ENCODE results near the gene PTPRF.

Gene PTPRF

DNA sequence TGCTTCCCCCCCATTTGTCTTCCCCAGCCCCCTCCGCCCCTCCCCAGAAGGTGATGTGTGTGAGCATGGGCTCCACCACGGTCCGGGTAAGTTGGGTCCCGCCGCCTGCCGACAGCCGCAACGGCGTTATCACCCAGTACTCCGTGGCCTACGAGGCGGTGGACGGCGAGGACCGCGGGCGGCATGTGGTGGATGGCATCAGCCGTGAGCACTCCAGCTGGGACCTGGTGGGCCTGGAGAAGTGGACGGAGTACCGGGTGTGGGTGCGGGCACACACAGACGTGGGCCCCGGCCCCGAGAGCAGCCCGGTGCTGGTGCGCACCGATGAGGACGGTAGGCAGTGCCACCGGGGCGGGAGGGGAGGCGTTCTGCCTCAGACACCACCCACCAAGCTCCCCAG lies 67.0 kb downstream of the PTPRF start:
- H3K27ac ChIP-seq = no peak overlapping the region
- TF ChIP-seq, protein P1, sequence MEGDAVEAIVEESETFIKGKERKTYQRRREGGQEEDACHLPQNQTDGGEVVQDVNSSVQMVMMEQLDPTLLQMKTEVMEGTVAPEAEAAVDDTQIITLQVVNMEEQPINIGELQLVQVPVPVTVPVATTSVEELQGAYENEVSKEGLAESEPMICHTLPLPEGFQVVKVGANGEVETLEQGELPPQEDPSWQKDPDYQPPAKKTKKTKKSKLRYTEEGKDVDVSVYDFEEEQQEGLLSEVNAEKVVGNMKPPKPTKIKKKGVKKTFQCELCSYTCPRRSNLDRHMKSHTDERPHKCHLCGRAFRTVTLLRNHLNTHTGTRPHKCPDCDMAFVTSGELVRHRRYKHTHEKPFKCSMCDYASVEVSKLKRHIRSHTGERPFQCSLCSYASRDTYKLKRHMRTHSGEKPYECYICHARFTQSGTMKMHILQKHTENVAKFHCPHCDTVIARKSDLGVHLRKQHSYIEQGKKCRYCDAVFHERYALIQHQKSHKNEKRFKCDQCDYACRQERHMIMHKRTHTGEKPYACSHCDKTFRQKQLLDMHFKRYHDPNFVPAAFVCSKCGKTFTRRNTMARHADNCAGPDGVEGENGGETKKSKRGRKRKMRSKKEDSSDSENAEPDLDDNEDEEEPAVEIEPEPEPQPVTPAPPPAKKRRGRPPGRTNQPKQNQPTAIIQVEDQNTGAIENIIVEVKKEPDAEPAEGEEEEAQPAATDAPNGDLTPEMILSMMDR (IDR thresholded peaks at IDR 0.05) = no peak
- no peak for TF ChIP-seq ZFX (IDR thresholded peaks at IDR 0.05; ENCODE audit: borderline replicate concordance)

DNA sequence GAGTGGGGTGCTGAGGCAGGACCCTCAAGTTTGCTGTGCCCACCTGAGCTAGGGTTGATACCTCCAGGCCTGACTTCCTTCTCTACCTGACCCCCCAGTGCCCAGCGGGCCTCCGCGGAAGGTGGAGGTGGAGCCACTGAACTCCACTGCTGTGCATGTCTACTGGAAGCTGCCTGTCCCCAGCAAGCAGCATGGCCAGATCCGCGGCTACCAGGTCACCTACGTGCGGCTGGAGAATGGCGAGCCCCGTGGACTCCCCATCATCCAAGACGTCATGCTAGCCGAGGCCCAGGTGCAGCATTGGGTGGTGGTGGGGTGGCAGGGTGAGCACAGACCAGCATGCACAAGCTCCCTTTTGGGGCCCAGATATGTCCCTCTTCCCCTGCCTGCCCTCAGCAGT lies 67.9 kb downstream of the PTPRF start:
- TF ChIP-seq, protein P1 (IDR thresholded peaks at IDR 0.05) = no peak
- TF ChIP-seq ZFX (IDR thresholded peaks at IDR 0.05; ENCODE audit: borderline replicate concordance) = no peak
- no peak overlapping the region for H3K27ac ChIP-seq

DNA sequence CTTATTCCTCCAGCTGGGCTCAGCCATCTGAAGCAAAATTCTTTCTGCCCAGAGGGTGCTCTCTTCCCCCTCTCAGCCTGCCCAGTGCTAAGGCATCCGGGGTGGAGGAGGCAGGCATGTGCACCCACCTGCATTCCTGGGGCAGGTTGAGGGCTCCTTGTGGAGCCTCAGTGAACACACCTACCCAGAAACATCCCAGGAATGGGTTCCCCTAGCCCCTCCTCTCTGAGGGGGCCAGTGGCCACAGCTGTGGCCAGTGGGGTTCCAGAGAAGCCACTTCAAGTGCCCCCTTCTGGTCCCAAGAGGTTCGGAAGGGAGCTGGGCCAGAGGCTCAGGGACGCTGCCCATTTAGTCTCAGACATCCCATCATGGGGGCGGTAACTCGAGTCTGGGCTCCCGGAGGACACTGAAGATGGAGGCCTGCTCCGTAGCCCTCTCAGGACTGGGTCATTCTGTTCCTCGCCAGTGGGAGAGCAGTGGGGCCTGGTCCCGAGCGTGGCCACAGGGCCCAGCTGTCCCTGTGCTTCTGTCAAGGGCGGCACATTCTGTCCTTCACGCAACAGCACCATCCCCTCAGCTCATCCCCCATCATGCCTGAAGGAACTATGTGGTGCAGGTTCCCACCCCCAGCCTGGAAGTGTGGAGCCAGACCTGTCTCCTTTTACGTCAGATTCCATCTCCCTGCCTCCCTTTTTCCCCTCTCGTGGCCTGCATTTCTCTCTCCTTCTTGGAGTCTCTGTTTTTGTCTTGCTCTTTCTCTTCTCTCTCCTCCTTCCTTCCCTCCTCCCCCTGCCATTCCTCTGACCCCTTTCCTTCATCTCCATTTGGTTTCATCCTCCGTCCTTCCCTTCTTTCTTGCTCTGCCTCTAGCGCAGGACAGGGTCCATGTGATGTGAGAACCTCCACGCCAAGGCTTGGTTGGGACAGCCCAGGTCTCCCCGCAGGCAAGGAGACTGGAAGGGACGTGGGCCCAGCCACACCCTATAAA lies 69.6 kb downstream of the PTPRF start:
- TF ChIP-seq ZFX (IDR thresholded peaks at IDR 0.05; ENCODE audit: borderline replicate concordance) = no peak
- TF ChIP-seq, protein P1 (IDR thresholded peaks at IDR 0.05) = no peak
- H3K27ac ChIP-seq = no peak overlapping the region

GRCh38 chr1:43602990-43603389 lies 72.3 kb downstream of the PTPRF start:
- H3K27ac ChIP-seq = no peak overlapping the region
- TF ChIP-seq ZFX (IDR thresholded peaks at IDR 0.05; ENCODE audit: borderline replicate concordance) = no peak
- TF ChIP-seq, protein P1 (IDR thresholded peaks at IDR 0.05) = no peak

- TF ChIP-seq, protein P1 (IDR thresholded peaks at IDR 0.05) = no peak
- no peak for TF ChIP-seq ZFX (IDR thresholded peaks at IDR 0.05; ENCODE audit: borderline replicate concordance)
- no peak overlapping the region for H3K27ac ChIP-seq
Measured at GRCh38 chr1:43604192-43604591, 73.5 kb downstream of the PTPRF start.

DNA sequence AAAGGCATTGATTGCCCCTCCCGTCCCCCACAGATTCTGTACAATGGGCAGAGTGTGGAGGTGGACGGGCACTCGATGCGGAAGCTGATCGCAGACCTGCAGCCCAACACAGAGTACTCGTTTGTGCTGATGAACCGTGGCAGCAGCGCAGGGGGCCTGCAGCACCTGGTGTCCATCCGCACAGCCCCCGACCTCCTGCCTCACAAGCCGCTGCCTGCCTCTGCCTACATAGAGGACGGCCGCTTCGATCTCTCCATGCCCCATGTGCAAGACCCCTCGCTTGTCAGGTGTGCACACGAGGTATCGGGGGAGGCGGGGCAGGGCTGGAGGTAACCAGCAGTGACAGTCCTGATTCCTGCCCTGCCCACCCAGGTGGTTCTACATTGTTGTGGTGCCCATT lies 74.5 kb downstream of the PTPRF start:
- TF ChIP-seq, protein P1 (IDR thresholded peaks at IDR 0.05) = no peak
- TF ChIP-seq ZFX (IDR thresholded peaks at IDR 0.05; ENCODE audit: borderline replicate concordance) = no peak
- H3K27ac ChIP-seq = no peak overlapping the region

GRCh38 chr1:43605766-43606165 lies 75.1 kb downstream of the PTPRF start:
- TF ChIP-seq ZFX (IDR thresholded peaks at IDR 0.05; ENCODE audit: borderline replicate concordance) = no peak
- TF ChIP-seq, protein P1 (IDR thresholded peaks at IDR 0.05) = no peak

More at GRCh38 chr1:43605766-43606165, 75.1 kb downstream of the PTPRF start:
- H3K27ac ChIP-seq = no peak overlapping the region

Data from 22Rv1 (cell line).